HCT116 (cell line): Measurements from ENCODE around the gene SDK1. TPM values are rescaled to one million over a fixed set of nuclear protein-coding genes. Genes with fewer than 3 reads are reported as not detected.
A peak's percentile ranks its signal among the peaks of the same experiment; 100 is the strongest.

Experiments
- ATAC-seq: fragments of 200-7000 bp; cut with Tn5 transposase; 2 replicates; pipeline ENCODE4 v1.9.1; 2020; ENCODE audit warnings: mild to moderate bottlenecking, moderate library complexity
- Bru-seq: library from RNA; stranded (reverse); fragments of 400-500 nt; gene quantifications from one replicate; lab custom pipeline; 2021; lab: Mats Ljungman, UMichigan
- BruChase-seq, 2 experiments: library from RNA; stranded (reverse); fragments of 400-500 nt; gene quantifications; one replicate each; lab custom pipeline; 2021; lab: Mats Ljungman, UMichigan
- BruUV-seq: library from RNA; stranded (reverse); fragments of 400-500 nt; replicated peaks from 2 replicates; lab custom pipeline; 2021; lab: Mats Ljungman, UMichigan
- CTCF ChIA-PET: fragments of 300-600 bp; sonication (Branson Sonifier 250); formaldehyde crosslinking; loops from one replicate; lab custom pipeline; 2021; ENCODE audit warnings: antibody characterized with exemption; lab: Charles Lee
- POLR2A ChIA-PET: fragments of 300-600, 350-600 bp; sonication (Branson Sonifier 250); formaldehyde crosslinking; loops from one replicate; lab custom pipeline; 2021; ENCODE audit warnings: antibody characterized with exemption; lab: Charles Lee
- RAD21 ChIA-PET, 2 experiments: fragments of 300-600 bp; sonication (Branson Sonifier 250); formaldehyde crosslinking; loops; one replicate each; lab custom pipeline; 2023; ENCODE audit warnings: low total read pairs in 2 of 2; ENCODE audit not compliant: uncharacterized antibody in 2 of 2, unreplicated experiment in 2 of 2, low non-redundant PET in 1 of 2; lab: Charles Lee
- DNase-seq: peaks from one replicate; pipeline ENCODE4 v3.0.0-alpha.2; 2010; ENCODE audit warnings: low read depth, low spot score
- H2AFZ ChIP-seq: fragments of 200-600 bp; shearing (Covaris generic), sonication (generic); 2 replicates; pipeline ENCODE4 v1.6.1; 2017; ENCODE audit warnings: low read depth, mixed run types, mixed read lengths, antibody characterized with exemption, low read length; ENCODE audit not compliant: poor library complexity, severe bottlenecking
- H3K27ac ChIP-seq: 2 replicates; pipeline ENCODE4 v1.5.1; 2012; ENCODE audit warnings: low read depth, low read length
- H3K27me3 ChIP-seq: fragments of 200-600 bp; sonication (generic); 2 replicates; pipeline ENCODE4 v1.6.1; 2016; ENCODE audit warnings: mixed run types, low read length, mixed read lengths; ENCODE audit not compliant: insufficient read depth
- H3K36me3 ChIP-seq, 2 experiments: fragments of 200-500 bp in 1 of 2; fragments of 200-600 bp in 1 of 2; sonication (Bioruptor generic) in 1 of 2; sonication (generic) in 1 of 2; 2 replicates each; pipeline versions ENCODE4 v1.5.1 to v1.6.1; 2014 to 2016; ENCODE audit warnings: low read length in 2 of 2, inconsistent platforms in 1 of 2, mixed read lengths in 1 of 2, mixed run types in 1 of 2; ENCODE audit not compliant: insufficient read depth in 2 of 2, control insufficient read depth in 1 of 2
- H3K4me1 ChIP-seq, 2 experiments: fragments of 200-600 bp in 1 of 2; sonication (generic) in 1 of 2; 2 replicates each; pipeline versions ENCODE4 v1.5.1 to v1.6.1; 2012 to 2017; ENCODE audit warnings: low read length in 2 of 2, inconsistent platforms in 1 of 2, mild to moderate bottlenecking in 1 of 2, mixed read lengths in 1 of 2, mixed run types in 1 of 2, moderate library complexity in 1 of 2; ENCODE audit not compliant: insufficient read depth in 2 of 2, control insufficient read depth in 1 of 2
- H3K4me2 ChIP-seq: fragments of 200-600 bp; sonication (generic); 2 replicates; pipeline ENCODE4 v1.6.1; 2017; ENCODE audit warnings: mixed run types, low read length, mixed read lengths
- H3K4me3 ChIP-seq, 2 experiments: fragments of 200-600 bp in 1 of 2; sonication (generic) in 1 of 2; replicated peaks in 1 of 2; 2 replicates each; pipeline ENCODE4 v1.5.1; 2011 to 2016; ENCODE audit warnings: low read length in 2 of 2, control low read depth in 1 of 2, low read depth in 1 of 2, mild to moderate bottlenecking in 1 of 2, mixed read lengths in 1 of 2, mixed run types in 1 of 2
- H3K79me2 ChIP-seq: fragments of 200-600 bp; sonication (generic); 2 replicates; pipeline ENCODE4 v1.6.1; 2017; ENCODE audit warnings: mild to moderate bottlenecking, mixed run types, low read length, moderate library complexity, mixed read lengths; ENCODE audit not compliant: insufficient read depth
- H3K9ac ChIP-seq: fragments of 200-600 bp; sonication (generic); 2 replicates; pipeline ENCODE4 v1.6.1; 2016; ENCODE audit warnings: low read length, mixed read lengths
- H3K9me2 ChIP-seq: fragments of 200-600 bp; sonication (generic), shearing (Covaris generic); 2 replicates; pipeline ENCODE4 v1.6.1; 2017; ENCODE audit warnings: mixed run types, mild to moderate bottlenecking, moderate library complexity; ENCODE audit not compliant: insufficient read depth
- H3K9me3 ChIP-seq, 2 experiments: fragments of 200-500 bp in 1 of 2; fragments of 200-600 bp in 1 of 2; sonication (Bioruptor generic) in 1 of 2; sonication (generic) in 1 of 2; 2 replicates each; pipeline ENCODE4 v1.6.1; 2014 to 2017; ENCODE audit warnings: low read length in 2 of 2, mixed read lengths in 2 of 2, inconsistent platforms in 1 of 2, low read depth in 1 of 2, mild to moderate bottlenecking in 1 of 2, mixed run types in 1 of 2, moderate library complexity in 1 of 2; ENCODE audit not compliant: control insufficient read depth in 1 of 2, insufficient read depth in 1 of 2
- H4K20me1 ChIP-seq: fragments of 200-600 bp; sonication (generic), shearing (Covaris generic); 2 replicates; pipeline ENCODE4 v1.6.1; 2017; ENCODE audit warnings: mixed run types, mild to moderate bottlenecking, moderate library complexity; ENCODE audit not compliant: insufficient read depth
- CBX3 ChIP-seq: IDR thresholded peaks from 2 replicates; pipeline ENCODE4 v1.6.1; 2012; ENCODE audit warnings: low read depth
- CEBPB ChIP-seq: IDR thresholded peaks from 2 replicates; pipeline ENCODE4 v1.6.1; 2012; ENCODE audit warnings: low read depth
- ELF1 ChIP-seq: IDR thresholded peaks from 2 replicates; pipeline ENCODE4 v1.6.1; 2012; ENCODE audit warnings: low read depth, borderline replicate concordance
- EZH2 ChIP-seq: fragments of 200-600 bp; sonication (generic); IDR thresholded peaks from 2 replicates; pipeline ENCODE4 v1.6.1; 2017; ENCODE audit warnings: antibody characterized with exemption, mixed run types
- EZH2phosphoT487 ChIP-seq: fragments of 200-600 bp; IDR thresholded peaks from 2 replicates; pipeline ENCODE4 v1.6.1; 2018; ENCODE audit warnings: antibody characterized with exemption, borderline replicate concordance
- FOSL1 ChIP-seq: IDR thresholded peaks from 2 replicates; pipeline ENCODE4 v1.6.1; 2012; ENCODE audit warnings: low read depth
- JUND ChIP-seq: IDR thresholded peaks from 2 replicates; pipeline ENCODE4 v1.6.1; 2012
- POLR2A ChIP-seq: IDR thresholded peaks from 2 replicates; pipeline ENCODE4 v1.7.0; 2011; ENCODE audit warnings: borderline replicate concordance; ENCODE audit not compliant: insufficient read depth, insufficient read length; ENCODE audit errors: extremely low read depth
- POLR2AphosphoS5 ChIP-seq: IDR thresholded peaks from 2 replicates; pipeline ENCODE4 v1.6.1; 2011; ENCODE audit warnings: mild to moderate bottlenecking, low read depth, low read length, moderate library complexity
- RAD21 ChIP-seq: IDR thresholded peaks from 2 replicates; pipeline ENCODE4 v1.6.1; 2012; ENCODE audit warnings: low read depth, mild to moderate bottlenecking
- REST ChIP-seq: IDR thresholded peaks from 2 replicates; pipeline ENCODE4 v1.6.1; 2012; ENCODE audit warnings: low read depth
- SIN3A ChIP-seq: IDR thresholded peaks from 2 replicates; pipeline ENCODE4 v1.6.1; 2012; ENCODE audit warnings: low read depth
- SP1 ChIP-seq: IDR thresholded peaks from 2 replicates; pipeline ENCODE4 v1.6.1; 2012; ENCODE audit warnings: low read depth
- TCF7L2 ChIP-seq: IDR thresholded peaks from 2 replicates; pipeline ENCODE4 v1.7.0; 2011; ENCODE audit warnings: borderline replicate concordance, inconsistent platforms; ENCODE audit not compliant: insufficient read depth, insufficient read length; ENCODE audit errors: extremely low read depth
- YY1 ChIP-seq: IDR thresholded peaks from 2 replicates; pipeline ENCODE4 v1.6.1; 2011; ENCODE audit warnings: low read length, low read depth, moderate library complexity, mild to moderate bottlenecking; ENCODE audit not compliant: insufficient replicate concordance; ENCODE audit errors: extremely low read depth
- ZFX ChIP-seq: fragments of 450-650 bp; IDR thresholded peaks from 2 replicates; pipeline ENCODE4 v1.6.1; 2017
- ZNF274 ChIP-seq: fragments of 200-500 bp; sonication (Bioruptor generic); IDR thresholded peaks from 2 replicates; pipeline ENCODE4 v1.6.1; 2014; ENCODE audit warnings: mild to moderate bottlenecking, low read depth, low read length, inconsistent platforms
- intact Hi-C: fragments of 100-400 bp; cut with micrococcal nuclease; formaldehyde crosslinking; loops from 2 replicates; pipeline ENCODE4 v1.10.0; 2022
- long read RNA-seq: library from polyadenylated mRNA; unstranded; transcript quantifications from one replicate; pipeline ENCODE4 v2.0.0, GENCODE V29; 2021; ENCODE audit not compliant: unreplicated experiment
- polyA plus RNA-seq: library from polyadenylated mRNA; unstranded; fragments of >200 nt; gene quantifications from 2 replicates; pipeline ENCODE4 v1.2.1, GENCODE V29; 2012; ENCODE audit warnings: missing spikeins
- total RNA-seq: library from RNA; stranded (reverse); gene quantifications from one replicate; pipeline ENCODE4 v1.2.1, GENCODE V29; 2021; ENCODE audit not compliant: unreplicated experiment
- TF ChIP-seq, protein P1 (sequence below): IDR thresholded peaks from 2 replicates; pipeline ENCODE4 v1.6.1; 2012
- TF ChIP-seq, protein P2 (sequence below): IDR thresholded peaks from 2 replicates; pipeline ENCODE4 v1.6.1; 2012
- TF ChIP-seq, protein P3 (sequence below), 3 experiments: fragments of 200-600 bp in 1 of 3; sonication (generic) in 1 of 3; IDR thresholded peaks in 2 of 3; conservative IDR thresholded peaks in 1 of 3; 2 replicates each; pipeline ENCODE4 v1.5.1; 2012 to 2017; ENCODE audit warnings: low read depth in 2 of 3, low read length in 2 of 3, antibody characterized with exemption in 1 of 3, borderline replicate concordance in 1 of 3, control low read depth in 1 of 3, mild to moderate bottlenecking in 1 of 3, mixed read lengths in 1 of 3, mixed run types in 1 of 3, moderate library complexity in 1 of 3; ENCODE audit not compliant: insufficient read depth in 1 of 3

Gene SDK1
- 0.05 TPM for total RNA-seq
- polyA plus RNA-seq = not detected in 2 replicates
- percentile 4 among the genes with signal in this experiment for Bru-seq, nascent RNA
- percentile 3 among the genes with signal in this experiment for BruChase-seq, experiment 1, labeled RNA remaining after a 6-hour chase
- BruChase-seq, experiment 2, labeled RNA remaining after a 2-hour chase = percentile 7 among the genes with signal in this experiment
- long read RNA-seq = 0 reads

GRCh38 chr7:3300651-3301448 lies at the start of gene SDK1:
Gene SDK1 (plus strand): TSS chr7:3301252. CDS start chr7:3301587, 335 bp downstream.
- BruUV-seq = no TSS peak
- Histone ChIP-seq H3K9me2 (no peaks in the 10 kb centered on the region), H4K20me1 (no peaks in the 10 kb centered on the region), H3K4me1 (peaks cover 0 to 2% of the 10 kb centered on the region in 2 experiments; a peak in 1 of 4 replicates), H3K79me2 (no peaks in the 10 kb centered on the region), H3K36me3 (no peaks in the 10 kb centered on the region), H3K9me3 (no peaks in the 10 kb centered on the region), H3K9ac (no peak within 1 kb of the TSS), H3K4me3 (no peak within 1 kb of the TSS), H3K27ac (no peak within 1 kb of the TSS), H3K27me3 (peaks cover 37% of the 10 kb centered on the region), H3K4me2 (no peak within 1 kb of the TSS), H2AFZ (no peak within 1 kb of the TSS)
- intact Hi-C loops = loop anchor here (5.0 to 10.0 kb wide), 3 partner anchors 374 to 1334 kb away; no protein-coding TSS in a partner anchor
- ChIA-PET RAD21 (interaction anchor here in 1 of 2 experiments (0.8 kb wide), 1 partner anchor 99 kb away, joined by 3 read pairs; no protein-coding TSS in a partner anchor), CTCF (interaction anchor here (1.0 to 1.1 kb wide), 2 partner anchors 11 to 373 kb away, joined by 3 to 4 read pairs; no protein-coding TSS in a partner anchor), POLR2A (no interaction called here)
- ATAC-seq (peak; percentile 95), DNase-seq (peak; percentile 71)
- TF ChIP-seq CEBPB (no peak), ZFX (no peak), TCF7L2 (peak; percentile 10), FOSL1 (no peak), ZNF274 (no peak), SP1 (peak; percentile 8; the same call in 1 of the 2 replicates), SIN3A (no peak), RAD21 (peak; percentile 72), JUND (no peak), POLR2A (no peak), ELF1 (no peak), EZH2phosphoT487 (no peak), YY1 (peak; percentile 53), REST (no peak), CBX3 (peak; percentile 70; the same call in 1 of the 2 replicates), EZH2 (no peak), POLR2AphosphoS5 (no peak)
- TF ChIP-seq, protein P1, sequence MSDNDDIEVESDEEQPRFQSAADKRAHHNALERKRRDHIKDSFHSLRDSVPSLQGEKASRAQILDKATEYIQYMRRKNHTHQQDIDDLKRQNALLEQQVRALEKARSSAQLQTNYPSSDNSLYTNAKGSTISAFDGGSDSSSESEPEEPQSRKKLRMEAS = peak; percentile 95
- TF ChIP-seq, protein P2, sequence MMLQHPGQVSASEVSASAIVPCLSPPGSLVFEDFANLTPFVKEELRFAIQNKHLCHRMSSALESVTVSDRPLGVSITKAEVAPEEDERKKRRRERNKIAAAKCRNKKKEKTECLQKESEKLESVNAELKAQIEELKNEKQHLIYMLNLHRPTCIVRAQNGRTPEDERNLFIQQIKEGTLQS = no peak
- TF ChIP-seq, protein P3, sequence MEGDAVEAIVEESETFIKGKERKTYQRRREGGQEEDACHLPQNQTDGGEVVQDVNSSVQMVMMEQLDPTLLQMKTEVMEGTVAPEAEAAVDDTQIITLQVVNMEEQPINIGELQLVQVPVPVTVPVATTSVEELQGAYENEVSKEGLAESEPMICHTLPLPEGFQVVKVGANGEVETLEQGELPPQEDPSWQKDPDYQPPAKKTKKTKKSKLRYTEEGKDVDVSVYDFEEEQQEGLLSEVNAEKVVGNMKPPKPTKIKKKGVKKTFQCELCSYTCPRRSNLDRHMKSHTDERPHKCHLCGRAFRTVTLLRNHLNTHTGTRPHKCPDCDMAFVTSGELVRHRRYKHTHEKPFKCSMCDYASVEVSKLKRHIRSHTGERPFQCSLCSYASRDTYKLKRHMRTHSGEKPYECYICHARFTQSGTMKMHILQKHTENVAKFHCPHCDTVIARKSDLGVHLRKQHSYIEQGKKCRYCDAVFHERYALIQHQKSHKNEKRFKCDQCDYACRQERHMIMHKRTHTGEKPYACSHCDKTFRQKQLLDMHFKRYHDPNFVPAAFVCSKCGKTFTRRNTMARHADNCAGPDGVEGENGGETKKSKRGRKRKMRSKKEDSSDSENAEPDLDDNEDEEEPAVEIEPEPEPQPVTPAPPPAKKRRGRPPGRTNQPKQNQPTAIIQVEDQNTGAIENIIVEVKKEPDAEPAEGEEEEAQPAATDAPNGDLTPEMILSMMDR (IDR thresholded peaks at IDR 0.05 in 2 of 3, conservative IDR thresholded peaks at IDR 0.05 in 1 of 3; ENCODE audit: borderline replicate concordance in 1 of 3, insufficient read depth in 1 of 3, low read depth in 2 of 3, low read length in 2 of 3) = peak; percentile 44 to 74 (median 60); a peak in 5 of 6 replicates
